ENCODE results near the gene RNGTT. TPM values are rescaled to one million over a fixed set of nuclear protein-coding genes. Genes with fewer than 3 reads are reported as not detected.
A peak's percentile ranks its signal among the peaks of the same experiment; 100 is the strongest.

RNGTT gene
- total RNA-seq: 10 to 100 TPM; 11.6 to 12.4 TPM
- polyA plus RNA-seq (2013, experiment 1 of 2): 14.2 TPM
- polyA plus RNA-seq (2013, experiment 2 of 2): 16.5 TPM
- 30.7 to 105 (median 61.8) reads per million in 172 experiments for total RNA-seq

DNA sequence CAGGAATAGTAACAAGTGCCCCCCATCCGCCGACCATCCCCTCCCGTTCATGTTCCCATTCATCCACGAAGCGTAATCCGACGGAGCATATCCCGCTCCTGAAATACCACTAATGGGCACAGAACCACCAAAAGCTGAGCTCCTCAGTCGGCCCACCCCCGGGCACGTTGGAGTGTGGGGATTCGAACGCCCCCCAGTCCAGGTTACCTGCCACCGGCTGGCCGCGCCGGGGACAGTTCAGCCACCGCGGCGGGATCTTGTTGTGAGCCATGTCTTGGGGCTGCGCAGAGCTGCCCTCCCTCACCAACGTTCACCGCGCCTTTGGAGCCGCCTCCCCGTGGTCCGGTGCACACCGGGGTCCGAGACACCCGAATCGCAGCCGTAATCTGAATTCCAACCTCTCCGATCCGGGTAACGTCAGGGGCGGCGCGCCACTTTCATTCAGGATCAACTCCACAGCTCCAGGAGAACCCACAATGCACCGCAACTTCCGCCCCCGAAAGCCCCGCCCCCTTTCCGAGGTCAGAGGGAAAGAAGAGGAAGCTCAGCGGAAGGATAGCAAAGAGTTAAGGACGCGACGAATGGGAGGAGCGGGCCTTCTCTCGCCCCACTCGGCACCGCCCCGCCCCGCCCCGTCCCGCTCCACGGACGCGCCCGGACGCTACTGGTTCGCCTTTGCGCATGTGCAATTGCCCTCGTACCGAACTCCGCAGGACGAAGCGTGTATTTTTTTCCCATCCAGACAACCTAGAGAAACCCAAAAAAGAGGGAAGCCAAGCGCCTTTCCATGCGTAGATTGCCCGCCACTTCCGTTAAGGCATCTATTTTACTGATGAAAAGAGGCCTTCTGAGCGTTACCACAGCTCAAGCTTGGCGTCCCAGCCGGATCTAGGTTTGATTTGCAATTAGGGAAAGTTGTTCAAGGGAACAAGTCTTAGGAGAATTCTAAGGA is at the start of gene RNGTT:
Gene RNGTT (minus strand): TSS at position 480 of the 952 bp plus-strand sequence. CDS start 209 bp downstream, at position 271.
- POLR2A ChIA-PET: interaction anchor here (0.6 to 2.2 kb wide), 20 partner anchors 9 to 1690 kb away, joined by 3 to 103 read pairs (median 6); partner anchors contain the start of genes AKIRIN2, CASP8AP2, LYRM2 and MAP3K7
- Mint-ChIP-seq H3K36me3 (ENCODE audit: low read depth) (peaks cover 25% of the 10 kb centered on the region), H3K27ac (peak within 1 kb of the TSS; percentile 82), H3K9me3 (peaks cover 3% of the 10 kb centered on the region), H3K4me3 (peak within 1 kb of the TSS; percentile 96), H3K27me3 (no peaks in the 10 kb centered on the region), H3K4me1 (ENCODE audit: low read depth) (peaks cover 63% of the 10 kb centered on the region)
- H3K9me3 ChIP-seq (ENCODE audit: control insufficient read depth in 1 of 2, insufficient read depth in 1 of 2, low read length in 2 of 2): peaks cover 0 to 4% of the 10 kb centered on the region in 2 experiments
- no peaks in the 10 kb centered on the region for H3K36me3 ChIP-seq (ENCODE audit: insufficient read depth, low read length)
- H3K4me1 ChIP-seq (ENCODE audit: insufficient read depth, low read length): peaks cover 15% of the 10 kb centered on the region
- H3K27me3 ChIP-seq (ENCODE audit: control insufficient read depth in 1 of 2, insufficient read depth in 2 of 2, low read length in 2 of 2): no peaks in the 10 kb centered on the region
- ATAC-seq (ENCODE audit: poor library complexity) (peak; percentile 98), DNase-seq (peak; percentile 94 to 99 (median 97))
- CTCF ChIA-PET: interaction anchor here (1.0 to 2.0 kb wide), 4 partner anchors 19 to 409 kb away, joined by 3 to 8 read pairs (median 6); partner anchors contain the start of gene PNRC1
- H3K27ac ChIP-seq (ENCODE audit: low read depth in 1 of 2, low read length in 2 of 2): peak within 1 kb of the TSS; percentile 60 to 65
- H3K4me3 ChIP-seq (ENCODE audit: low read length): peak within 1 kb of the TSS; percentile 88
- intact Hi-C loops (cut with DNase I, micrococcal nuclease): loop anchor here (5.0 to 10.0 kb wide), 10 partner anchors 119 to 1806 kb away; partner anchors contain the start of genes MAP3K7 (in 2 of the 2), UBE2J1 (in 2 of the 2), AKIRIN2 (in 1 of the 2) and ANKRD6 (in 1 of the 2)
- TF ChIP-seq, protein P1, sequence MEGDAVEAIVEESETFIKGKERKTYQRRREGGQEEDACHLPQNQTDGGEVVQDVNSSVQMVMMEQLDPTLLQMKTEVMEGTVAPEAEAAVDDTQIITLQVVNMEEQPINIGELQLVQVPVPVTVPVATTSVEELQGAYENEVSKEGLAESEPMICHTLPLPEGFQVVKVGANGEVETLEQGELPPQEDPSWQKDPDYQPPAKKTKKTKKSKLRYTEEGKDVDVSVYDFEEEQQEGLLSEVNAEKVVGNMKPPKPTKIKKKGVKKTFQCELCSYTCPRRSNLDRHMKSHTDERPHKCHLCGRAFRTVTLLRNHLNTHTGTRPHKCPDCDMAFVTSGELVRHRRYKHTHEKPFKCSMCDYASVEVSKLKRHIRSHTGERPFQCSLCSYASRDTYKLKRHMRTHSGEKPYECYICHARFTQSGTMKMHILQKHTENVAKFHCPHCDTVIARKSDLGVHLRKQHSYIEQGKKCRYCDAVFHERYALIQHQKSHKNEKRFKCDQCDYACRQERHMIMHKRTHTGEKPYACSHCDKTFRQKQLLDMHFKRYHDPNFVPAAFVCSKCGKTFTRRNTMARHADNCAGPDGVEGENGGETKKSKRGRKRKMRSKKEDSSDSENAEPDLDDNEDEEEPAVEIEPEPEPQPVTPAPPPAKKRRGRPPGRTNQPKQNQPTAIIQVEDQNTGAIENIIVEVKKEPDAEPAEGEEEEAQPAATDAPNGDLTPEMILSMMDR (IDR thresholded peaks at IDR 0.05): no peak

DNA sequence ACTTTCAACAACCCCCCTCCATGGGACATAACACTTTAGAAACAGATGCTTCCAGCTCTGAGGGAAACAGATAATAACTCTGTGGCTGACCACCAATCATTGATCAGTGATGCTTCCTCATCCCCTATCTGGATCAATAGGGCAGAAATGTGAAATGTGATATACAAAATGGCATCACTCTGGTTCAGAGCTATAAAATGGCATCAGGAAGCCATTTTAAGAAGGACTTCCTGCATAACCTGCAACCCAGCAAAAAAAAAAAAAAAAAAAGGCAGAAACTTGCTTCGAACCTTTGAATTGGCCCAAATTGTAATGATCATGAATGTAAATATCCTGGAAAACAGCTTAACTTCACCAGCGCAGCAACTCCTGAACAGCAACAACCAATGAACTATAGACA is 48.0 kb upstream of the RNGTT start:
- Mint-ChIP-seq H3K4me1 (ENCODE audit: low read depth) (peaks cover 10% of the 10 kb centered on the region), H3K36me3 (ENCODE audit: low read depth) (no peaks in the 10 kb centered on the region), H3K4me3 (no peak overlapping the region), H3K9me3 (peaks cover 3% of the 10 kb centered on the region), H3K27me3 (no peaks in the 10 kb centered on the region), H3K27ac (no peak overlapping the region)
- ATAC-seq (ENCODE audit: poor library complexity) (no peak), DNase-seq (no peak)
- Histone ChIP-seq H3K27me3 (ENCODE audit: control insufficient read depth in 1 of 2, insufficient read depth in 2 of 2, low read length in 2 of 2) (no peaks in the 10 kb centered on the region), H3K4me1 (ENCODE audit: insufficient read depth, low read length) (peaks cover 7% of the 10 kb centered on the region), H3K36me3 (ENCODE audit: insufficient read depth, low read length) (no peaks in the 10 kb centered on the region), H3K27ac (ENCODE audit: low read depth in 1 of 2, low read length in 2 of 2) (no peak overlapping the region), H3K4me3 (ENCODE audit: low read length) (no peak overlapping the region), H3K9me3 (ENCODE audit: control insufficient read depth in 1 of 2, insufficient read depth in 1 of 2, low read length in 2 of 2) (no peaks in the 10 kb centered on the region)
- POLR2A ChIA-PET: interaction anchor here (0.6 to 1.9 kb wide), 2 partner anchors 69 to 1838 kb away, joined by 3 to 11 read pairs; partner anchors contain the start of gene PNRC1
- TF ChIP-seq, protein P1 (IDR thresholded peaks at IDR 0.05): no peak
- CTCF ChIA-PET: no interaction called here
- intact Hi-C loops (cut with DNase I, micrococcal nuclease): no loop called here

DNA sequence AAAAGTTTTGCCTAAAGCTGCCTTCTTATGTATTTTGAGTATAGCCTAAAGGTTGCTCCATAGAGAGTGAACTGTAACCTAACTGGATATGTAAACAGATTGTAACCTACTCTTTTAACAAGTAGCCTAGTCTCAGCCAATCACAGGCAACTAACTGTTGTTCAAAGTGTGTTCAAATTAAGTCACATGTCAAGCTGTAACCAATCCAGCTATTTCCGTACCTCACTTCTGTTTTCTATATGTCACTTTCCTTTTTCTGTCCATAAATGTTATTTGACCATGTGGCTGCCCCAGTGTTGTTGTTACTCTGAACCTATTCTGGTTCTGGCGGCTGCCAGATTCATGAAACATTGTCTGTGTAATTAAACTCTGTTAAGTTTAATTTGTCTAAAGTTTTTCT is 47.4 kb upstream of the RNGTT start:
- ChIA-PET POLR2A (interaction anchor here (0.6 to 1.9 kb wide), 2 partner anchors 69 to 1838 kb away, joined by 3 to 11 read pairs; partner anchors contain the start of gene PNRC1), CTCF (no interaction called here)
- no peaks in the 10 kb centered on the region for H3K36me3 Mint-ChIP-seq (ENCODE audit: low read depth)

More for the DNA sequence above, 47.4 kb upstream of the RNGTT start:
- H3K4me1 Mint-ChIP-seq (ENCODE audit: low read depth): peaks cover 10% of the 10 kb centered on the region
- DNase-seq (no peak), ATAC-seq (ENCODE audit: poor library complexity) (no peak)
- H3K27me3 Mint-ChIP-seq: no peaks in the 10 kb centered on the region
- Histone ChIP-seq H3K36me3 (ENCODE audit: insufficient read depth, low read length) (no peaks in the 10 kb centered on the region), H3K4me1 (ENCODE audit: insufficient read depth, low read length) (peaks cover 7% of the 10 kb centered on the region), H3K27ac (ENCODE audit: low read depth in 1 of 2, low read length in 2 of 2) (no peak overlapping the region), H3K4me3 (ENCODE audit: low read length) (no peak overlapping the region), H3K27me3 (ENCODE audit: control insufficient read depth in 1 of 2, insufficient read depth in 2 of 2, low read length in 2 of 2) (no peaks in the 10 kb centered on the region), H3K9me3 (ENCODE audit: control insufficient read depth in 1 of 2, insufficient read depth in 1 of 2, low read length in 2 of 2) (no peaks in the 10 kb centered on the region)
- TF ChIP-seq, protein P1 (IDR thresholded peaks at IDR 0.05): no peak
- H3K9me3 Mint-ChIP-seq: no peaks in the 10 kb centered on the region
- intact Hi-C loops (cut with DNase I, micrococcal nuclease): no loop called here
- no peak overlapping the region for H3K4me3 Mint-ChIP-seq
- H3K27ac Mint-ChIP-seq: no peak overlapping the region

Measured in CD4-positive, alpha-beta T cell (primary cell).